Immature natural killer cell (primary cell): ENCODE results near the gene MICU1. TPM values are rescaled to one million over a fixed set of nuclear protein-coding genes. Genes with fewer than 3 reads are reported as not detected.
"Not testable (repeated sequence)": the region's sequence is repeated elsewhere in the genome, so short reads cannot be mapped to it uniquely, and the experiment has no call there.

Source experiments
- DNase-seq, 3 donors: peaks; one replicate each; pipeline ENCODE4 v3.0.0; 2022; ENCODE audit warnings: mixed read lengths in 1 of 3
- H3K27ac Mint-ChIP-seq, 6 donors: one replicate each; pipeline ENCODE4 v1.8.0; 2020; ENCODE audit warnings: mixed read lengths in 6 of 6, mild to moderate bottlenecking in 5 of 6, inconsistent platforms in 4 of 6, moderate library complexity in 3 of 6
- H3K27me3 Mint-ChIP-seq, 3 donors: one replicate each; pipeline ENCODE4 v1.8.0; 2020 to 2021; ENCODE audit warnings: low read depth in 3 of 3, mild to moderate bottlenecking in 3 of 3, mixed read lengths in 3 of 3, moderate library complexity in 3 of 3, inconsistent platforms in 1 of 3
- H3K36me3 Mint-ChIP-seq, 3 donors: one replicate each; pipeline ENCODE4 v1.8.0; 2020; ENCODE audit warnings: mixed read lengths in 3 of 3, inconsistent platforms in 2 of 3, mild to moderate bottlenecking in 2 of 3
- H3K4me1 Mint-ChIP-seq, 2 donors: one replicate each; pipeline ENCODE4 v1.8.0; 2020; ENCODE audit warnings: inconsistent platforms in 2 of 2, mild to moderate bottlenecking in 2 of 2, mixed read lengths in 2 of 2, moderate library complexity in 1 of 2
- H3K4me3 Mint-ChIP-seq, 5 donors: one replicate each; pipeline ENCODE4 v1.8.0; 2020; ENCODE audit warnings: mild to moderate bottlenecking in 5 of 5, mixed read lengths in 5 of 5, inconsistent platforms in 3 of 5, moderate library complexity in 3 of 5
- H3K9me3 Mint-ChIP-seq, 6 donors: one replicate each; pipeline ENCODE4 v1.8.0; 2020; ENCODE audit warnings: mild to moderate bottlenecking in 6 of 6, mixed read lengths in 6 of 6, inconsistent platforms in 4 of 6, moderate library complexity in 3 of 6
- polyA plus RNA-seq, 3 donors: library from polyadenylated mRNA; unstranded; fragments of 300-500 nt; fragmentation: Illumina TruSeq; gene quantifications; one replicate each; pipeline ENCODE4 v1.2.3, GENCODE V29; 2021

MICU1 gene
- 10 to 100 TPM; 19.8 to 45.1 (median 21.2) TPM for polyA plus RNA-seq

GRCh38 chr10:72625608-72626443 is at the start of gene MICU1:
Gene MICU1, minus strand, starts transcription at chr10:72626079. Its CDS starts 59,286 bp downstream, at chr10:72566793.
- Mint-ChIP-seq H3K27me3 (peaks cover 0 to 3% (median 3%) of the 10 kb centered on the region in 3 donors), H3K36me3 (no peaks in the 10 kb centered on the region), H3K4me1 (peaks cover 18 to 25% of the 10 kb centered on the region in 2 donors), H3K4me3 (peak within 1 kb of the TSS; percentile 94 to 100 (median 99)), H3K9me3 (no peaks in the 10 kb centered on the region), H3K27ac (peak within 1 kb of the TSS; percentile 87 to 97 (median 91))
- DNase-seq: peak; percentile 85 to 88 (median 87)

GRCh38 chr10:72674174-72674573 is 48.3 kb upstream of the MICU1 start:
- H3K27ac Mint-ChIP-seq, H3K4me3 Mint-ChIP-seq, DNase-seq, H3K4me1 Mint-ChIP-seq, H3K27me3 Mint-ChIP-seq, H3K36me3 Mint-ChIP-seq, H3K9me3 Mint-ChIP-seq: not testable (repeated sequence)

- H3K4me3 Mint-ChIP-seq: no peak overlapping the region
- H3K4me1 Mint-ChIP-seq: no peaks in the 10 kb centered on the region
- peaks cover 0 to 2% (median 0%) of the 10 kb centered on the region in 6 donors for H3K9me3 Mint-ChIP-seq
- no peaks in the 10 kb centered on the region for H3K36me3 Mint-ChIP-seq
- no peak overlapping the region for H3K27ac Mint-ChIP-seq
- no peak for DNase-seq
- peaks cover 0 to 5% (median under 1%) of the 10 kb centered on the region in 3 donors for H3K27me3 Mint-ChIP-seq
These were observed 47.4 kb upstream of the MICU1 start for GRCh38 chr10:72673280-72673679.

- Mint-ChIP-seq H3K9me3 (no peaks in the 10 kb centered on the region), H3K27me3 (peaks cover 2 to 7% (median 3%) of the 10 kb centered on the region in 3 donors), H3K36me3 (no peaks in the 10 kb centered on the region), H3K4me1 (no peaks in the 10 kb centered on the region), H3K4me3 (no peak overlapping the region), H3K27ac (no peak overlapping the region)
- DNase-seq: no peak
These were observed 41.5 kb upstream of the MICU1 start for GRCh38 chr10:72667207-72667864.

GRCh38 chr10:72665925-72666324 is 40.0 kb upstream of the MICU1 start:
- Mint-ChIP-seq H3K36me3 (no peaks in the 10 kb centered on the region), H3K27me3 (peaks cover 2 to 10% (median 3%) of the 10 kb centered on the region in 3 donors), H3K4me1 (no peaks in the 10 kb centered on the region), H3K9me3 (no peaks in the 10 kb centered on the region), H3K4me3 (no peak overlapping the region), H3K27ac (no peak overlapping the region)
- DNase-seq: no peak

GRCh38 chr10:72663971-72664370 is 38.1 kb upstream of the MICU1 start:
- Mint-ChIP-seq H3K27me3 (peaks cover 2 to 5% (median 3%) of the 10 kb centered on the region in 3 donors), H3K4me3 (no peak overlapping the region), H3K4me1 (no peaks in the 10 kb centered on the region), H3K27ac (no peak overlapping the region), H3K9me3 (peaks cover 0 to 1% (median 0%) of the 10 kb centered on the region in 6 donors), H3K36me3 (no peaks in the 10 kb centered on the region)
- no peak for DNase-seq

GRCh38 chr10:72661431-72661830 is 35.6 kb upstream of the MICU1 start:
- no peak overlapping the region for H3K4me3 Mint-ChIP-seq
- no peaks in the 10 kb centered on the region for H3K4me1 Mint-ChIP-seq
- H3K36me3 Mint-ChIP-seq: no peaks in the 10 kb centered on the region
- no peak for DNase-seq
- peaks cover 0 to 1% (median 0%) of the 10 kb centered on the region in 6 donors for H3K9me3 Mint-ChIP-seq
- H3K27me3 Mint-ChIP-seq: peaks cover 0 to 5% (median 2%) of the 10 kb centered on the region in 3 donors
- H3K27ac Mint-ChIP-seq: no peak overlapping the region

- Mint-ChIP-seq H3K4me1 (no peaks in the 10 kb centered on the region), H3K27ac (no peak overlapping the region), H3K36me3 (no peaks in the 10 kb centered on the region), H3K9me3 (peaks cover 0 to 1% (median 0%) of the 10 kb centered on the region in 6 donors), H3K27me3 (peaks cover 0 to 5% (median 2%) of the 10 kb centered on the region in 3 donors), H3K4me3 (no peak overlapping the region)
- no peak for DNase-seq
These were observed 34.3 kb upstream of the MICU1 start for GRCh38 chr10:72660220-72660619.

GRCh38 chr10:72659694-72660093 is 33.8 kb upstream of the MICU1 start:
- DNase-seq: no peak
- Mint-ChIP-seq H3K4me3 (no peak overlapping the region), H3K4me1 (no peaks in the 10 kb centered on the region), H3K9me3 (peaks cover 0 to 1% (median 0%) of the 10 kb centered on the region in 6 donors), H3K27me3 (peaks cover 0 to 5% (median 2%) of the 10 kb centered on the region in 3 donors), H3K27ac (no peak overlapping the region), H3K36me3 (no peaks in the 10 kb centered on the region)

- Mint-ChIP-seq H3K27me3 (peaks cover 0 to 5% (median 2%) of the 10 kb centered on the region in 3 donors), H3K4me1 (no peaks in the 10 kb centered on the region), H3K27ac (no peak overlapping the region), H3K36me3 (no peaks in the 10 kb centered on the region), H3K4me3 (no peak overlapping the region), H3K9me3 (peaks cover 0 to 1% (median 0%) of the 10 kb centered on the region in 6 donors)
- DNase-seq: no peak
These were observed 33.0 kb upstream of the MICU1 start for GRCh38 chr10:72658696-72659400.

GRCh38 chr10:72654720-72655119 is 28.8 kb upstream of the MICU1 start:
- no peaks in the 10 kb centered on the region for H3K36me3 Mint-ChIP-seq
- H3K9me3 Mint-ChIP-seq: no peaks in the 10 kb centered on the region
- no peak overlapping the region for H3K27ac Mint-ChIP-seq

GRCh38 chr10:72653383-72654096 is 27.7 kb upstream of the MICU1 start:
- no peak for DNase-seq
- Mint-ChIP-seq H3K4me1 (no peaks in the 10 kb centered on the region), H3K9me3 (no peaks in the 10 kb centered on the region), H3K27ac (no peak overlapping the region), H3K4me3 (no peak overlapping the region), H3K27me3 (peaks cover 0 to 1% (median 0%) of the 10 kb centered on the region in 3 donors), H3K36me3 (no peaks in the 10 kb centered on the region)

More at GRCh38 chr10:72654720-72655119, 28.8 kb upstream of the MICU1 start:
- DNase-seq: no peak
- no peak overlapping the region for H3K4me3 Mint-ChIP-seq
- H3K27me3 Mint-ChIP-seq: peaks cover 0 to 1% (median 0%) of the 10 kb centered on the region in 3 donors
- H3K4me1 Mint-ChIP-seq: no peaks in the 10 kb centered on the region

- Mint-ChIP-seq H3K9me3 (no peaks in the 10 kb centered on the region), H3K36me3 (no peaks in the 10 kb centered on the region), H3K4me3 (no peak overlapping the region), H3K27me3 (peaks cover 0 to 1% (median 0%) of the 10 kb centered on the region in 3 donors), H3K4me1 (no peaks in the 10 kb centered on the region), H3K27ac (no peak overlapping the region)
- DNase-seq: no peak
These were observed 23.4 kb upstream of the MICU1 start for GRCh38 chr10:72649291-72649690.
